SHP77 treated with DMSO at 0.1 percent for 48 hours (cell line): ENCODE measurements around the gene SERPIND1.
"Not testable (repeated sequence)": the region's sequence is repeated elsewhere in the genome, so short reads cannot be mapped to it uniquely, and the experiment has no call there.

Experiments
- DNase-seq: peaks from one replicate; lab custom pipeline; 2025; lab: John Stamatoyannopoulos, UW

Gene SERPIND1, protein sequence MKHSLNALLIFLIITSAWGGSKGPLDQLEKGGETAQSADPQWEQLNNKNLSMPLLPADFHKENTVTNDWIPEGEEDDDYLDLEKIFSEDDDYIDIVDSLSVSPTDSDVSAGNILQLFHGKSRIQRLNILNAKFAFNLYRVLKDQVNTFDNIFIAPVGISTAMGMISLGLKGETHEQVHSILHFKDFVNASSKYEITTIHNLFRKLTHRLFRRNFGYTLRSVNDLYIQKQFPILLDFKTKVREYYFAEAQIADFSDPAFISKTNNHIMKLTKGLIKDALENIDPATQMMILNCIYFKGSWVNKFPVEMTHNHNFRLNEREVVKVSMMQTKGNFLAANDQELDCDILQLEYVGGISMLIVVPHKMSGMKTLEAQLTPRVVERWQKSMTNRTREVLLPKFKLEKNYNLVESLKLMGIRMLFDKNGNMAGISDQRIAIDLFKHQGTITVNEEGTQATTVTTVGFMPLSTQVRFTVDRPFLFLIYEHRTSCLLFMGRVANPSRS

DNA sequence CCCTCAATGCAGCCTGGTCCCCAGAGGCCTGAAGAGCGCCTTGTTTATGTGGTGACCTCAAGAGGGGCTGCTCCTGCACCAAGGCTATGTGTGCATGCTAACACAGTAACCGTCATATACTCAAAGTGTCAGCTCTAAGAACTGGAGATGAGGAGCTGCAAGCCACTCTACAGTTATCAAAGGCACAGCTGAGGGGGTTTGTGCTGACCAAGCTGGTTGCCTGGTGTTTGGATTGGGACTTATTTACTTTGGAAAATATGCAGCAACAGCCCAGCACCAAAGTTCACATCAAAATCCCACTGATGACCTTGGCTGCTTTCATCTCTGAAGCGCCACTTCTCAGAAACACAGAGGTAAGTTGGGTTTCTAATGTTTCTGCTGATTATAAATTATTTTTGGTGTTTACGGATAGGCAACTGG is at the start of gene SERPIND1:
TSS of gene SERPIND1 (plus strand) at position 321 of the 420 bp plus-strand sequence. CDS start 5,200 bp downstream, outside the sequence.
- no peak for DNase-seq

DNA sequence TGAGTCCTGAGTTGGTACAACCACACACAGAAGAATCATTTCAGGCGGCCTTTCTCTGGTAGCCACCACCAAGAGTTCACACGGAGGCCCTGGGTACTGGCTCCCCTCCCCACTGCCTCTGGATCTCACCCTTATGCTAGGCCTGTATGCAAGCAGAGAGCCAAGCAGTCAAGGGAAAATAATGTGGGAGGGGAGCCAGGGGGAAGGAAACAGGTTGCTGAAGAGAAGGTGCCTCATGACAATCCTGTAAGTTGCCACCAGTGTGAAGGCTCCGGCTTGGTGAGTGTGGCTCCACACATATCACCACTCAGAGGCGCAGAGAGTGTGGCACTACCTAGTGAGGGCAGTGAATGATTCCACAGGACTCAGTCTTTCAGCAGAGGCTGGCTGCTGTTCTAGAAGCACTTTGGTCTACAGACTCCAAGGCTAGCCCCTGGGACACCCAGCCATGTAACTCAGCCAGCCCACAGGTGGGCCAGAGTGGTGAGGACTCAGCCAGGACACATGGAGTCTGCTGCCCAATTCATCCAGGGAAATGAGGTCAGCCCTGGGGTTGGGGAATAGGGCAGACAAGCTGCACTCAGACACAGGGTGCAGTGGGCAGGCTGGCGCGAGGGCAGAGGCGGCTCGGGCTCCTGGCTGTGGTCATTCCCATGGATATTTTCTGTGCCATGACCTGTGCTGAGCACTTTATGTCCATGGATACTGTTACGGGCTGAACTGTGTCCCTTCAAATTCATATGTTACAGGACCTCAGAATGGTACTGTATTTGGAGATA is 49.0 kb upstream of the SERPIND1 start:
- no peak for DNase-seq

DNA sequence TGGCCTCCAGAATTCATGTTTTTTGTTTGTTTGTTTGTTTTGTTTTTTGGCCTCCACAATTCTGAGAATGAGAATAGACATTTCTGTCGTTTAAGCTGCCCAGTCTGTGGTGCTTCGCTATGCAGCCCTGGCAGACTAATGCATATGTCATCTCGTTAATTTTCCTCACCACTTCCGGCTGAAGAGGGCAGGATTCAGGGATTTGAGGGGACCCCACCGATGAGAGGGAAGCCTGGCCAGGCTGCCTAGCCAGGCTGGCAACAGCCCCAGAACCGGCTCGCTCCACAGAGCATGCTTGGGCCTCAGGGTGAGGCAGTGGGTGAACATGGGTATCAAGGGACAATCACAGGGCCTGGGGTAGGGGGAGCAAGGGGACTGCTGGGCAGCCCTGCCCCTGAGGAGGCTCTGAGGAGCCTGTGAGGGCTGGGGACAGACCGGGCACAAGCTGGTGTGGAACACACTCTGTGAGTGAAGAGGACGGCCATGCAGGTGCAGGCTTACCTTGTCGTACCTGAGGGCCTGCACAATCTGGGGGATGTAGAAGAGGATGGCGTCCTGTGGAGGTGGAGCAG is 47.8 kb upstream of the SERPIND1 start:
- DNase-seq: no peak

DNA sequence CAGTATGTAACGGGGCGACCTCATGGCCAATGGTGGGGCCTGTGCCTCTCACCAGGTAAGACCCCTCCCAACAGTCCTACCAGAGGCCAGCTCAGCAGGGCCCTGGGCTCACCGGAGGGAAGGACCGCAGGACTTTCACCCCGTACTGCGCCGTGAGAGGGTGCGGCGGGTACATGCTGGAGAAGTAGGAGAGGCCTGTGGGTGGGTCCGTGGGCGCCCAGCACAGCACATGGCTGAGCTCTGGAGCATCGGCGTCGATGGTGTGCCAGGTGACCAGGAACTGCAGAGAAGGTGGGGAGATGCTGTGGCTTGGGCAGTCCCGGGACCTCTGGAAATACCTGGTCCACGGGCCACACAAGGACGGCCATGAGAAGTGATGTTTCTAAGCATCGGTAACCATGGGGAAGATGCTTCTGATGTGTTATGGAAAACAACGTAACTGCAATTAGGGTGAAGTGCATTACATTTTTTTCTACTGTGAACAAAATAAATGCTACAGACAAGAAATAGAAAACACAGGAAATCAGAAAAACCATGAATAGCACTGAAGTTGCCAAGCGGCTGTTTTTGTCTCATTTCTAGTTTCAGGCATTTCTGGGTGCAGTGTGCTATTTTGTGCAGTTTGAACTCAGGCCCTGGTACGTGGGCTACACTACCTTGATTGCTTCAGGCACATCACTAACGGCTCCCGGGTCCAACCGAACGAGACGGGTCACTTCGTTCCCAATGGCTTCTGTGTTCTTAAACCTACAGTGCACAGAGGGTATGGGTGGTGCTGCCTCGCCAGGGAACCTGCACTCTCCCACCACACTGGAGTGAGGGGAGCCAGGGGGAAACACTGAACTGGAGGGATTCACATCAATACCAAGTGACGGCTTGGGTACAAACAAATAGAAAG is 46.5 kb upstream of the SERPIND1 start:
- no peak for DNase-seq

DNA sequence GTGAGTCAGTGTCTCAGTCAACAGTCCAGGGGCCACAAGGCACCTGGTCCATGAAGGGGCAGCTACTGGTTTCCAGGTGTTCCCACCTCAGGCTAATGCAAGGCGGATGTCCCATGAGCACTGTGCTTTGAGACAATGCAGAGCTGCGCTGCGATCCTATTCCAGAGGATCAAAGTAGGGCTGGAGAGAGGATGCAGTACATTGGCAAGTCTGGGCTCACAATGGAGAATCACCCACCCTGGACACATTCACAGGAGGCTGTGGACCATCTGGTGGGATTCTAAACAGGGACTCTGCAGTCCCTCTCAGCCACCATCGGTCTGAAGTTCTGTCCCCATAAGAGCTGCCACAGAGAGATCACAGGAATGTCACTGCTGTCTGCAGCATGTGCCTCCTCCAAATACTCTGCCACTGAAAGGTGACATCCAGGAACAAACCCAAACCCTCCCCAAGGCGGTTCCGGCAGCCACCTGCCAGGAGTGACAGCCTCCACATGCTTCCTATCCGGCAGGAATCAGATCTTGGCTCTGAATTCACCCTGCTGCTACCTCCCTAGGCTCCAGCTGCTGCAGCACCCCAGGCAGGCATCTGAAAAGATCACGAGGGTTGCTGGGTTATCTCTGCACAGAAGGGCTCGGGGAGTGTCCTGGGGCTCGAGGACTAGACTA is 45.3 kb upstream of the SERPIND1 start:
- DNase-seq: no peak

DNA sequence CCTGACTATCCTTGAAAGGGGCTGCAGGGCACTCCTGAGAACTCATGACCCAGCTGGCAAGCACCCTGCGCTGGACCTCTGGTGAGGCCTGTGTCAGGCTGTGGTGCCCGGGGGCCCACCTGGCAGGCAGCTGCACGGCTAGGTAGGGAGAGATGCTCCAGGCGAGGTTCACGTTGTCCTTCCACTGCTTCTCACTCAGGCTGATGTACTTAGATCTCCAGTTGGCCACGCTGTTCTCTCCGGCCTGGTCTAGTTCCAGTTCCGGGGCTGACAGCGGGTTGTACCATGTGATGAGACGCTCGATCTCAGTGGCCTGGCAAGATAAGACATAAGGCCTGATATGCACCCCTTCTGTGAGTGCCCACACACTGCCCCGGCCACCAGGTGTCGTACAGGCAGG is 44.7 kb upstream of the SERPIND1 start:
- no peak for DNase-seq

DNA sequence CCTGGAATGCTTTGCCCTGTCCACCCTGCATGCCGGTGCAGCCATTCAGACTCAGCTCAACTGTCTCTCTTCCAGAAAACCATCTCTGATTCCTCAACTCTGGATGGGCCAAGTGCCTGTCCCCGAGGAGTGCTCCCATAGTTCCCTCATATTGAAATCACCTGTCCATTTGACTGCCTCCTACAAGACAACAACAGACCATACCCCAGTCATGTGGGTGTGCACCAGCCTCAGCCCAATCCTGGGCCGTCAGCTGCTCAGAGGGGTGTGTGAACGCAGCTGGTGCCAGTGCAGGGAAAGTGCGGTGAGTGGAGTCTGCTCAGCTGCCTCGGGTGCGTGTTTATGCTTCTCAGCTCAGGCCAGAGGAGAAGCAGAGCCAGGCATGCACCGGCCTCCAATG is 41.5 kb upstream of the SERPIND1 start:
- not testable (repeated sequence) for DNase-seq

DNA sequence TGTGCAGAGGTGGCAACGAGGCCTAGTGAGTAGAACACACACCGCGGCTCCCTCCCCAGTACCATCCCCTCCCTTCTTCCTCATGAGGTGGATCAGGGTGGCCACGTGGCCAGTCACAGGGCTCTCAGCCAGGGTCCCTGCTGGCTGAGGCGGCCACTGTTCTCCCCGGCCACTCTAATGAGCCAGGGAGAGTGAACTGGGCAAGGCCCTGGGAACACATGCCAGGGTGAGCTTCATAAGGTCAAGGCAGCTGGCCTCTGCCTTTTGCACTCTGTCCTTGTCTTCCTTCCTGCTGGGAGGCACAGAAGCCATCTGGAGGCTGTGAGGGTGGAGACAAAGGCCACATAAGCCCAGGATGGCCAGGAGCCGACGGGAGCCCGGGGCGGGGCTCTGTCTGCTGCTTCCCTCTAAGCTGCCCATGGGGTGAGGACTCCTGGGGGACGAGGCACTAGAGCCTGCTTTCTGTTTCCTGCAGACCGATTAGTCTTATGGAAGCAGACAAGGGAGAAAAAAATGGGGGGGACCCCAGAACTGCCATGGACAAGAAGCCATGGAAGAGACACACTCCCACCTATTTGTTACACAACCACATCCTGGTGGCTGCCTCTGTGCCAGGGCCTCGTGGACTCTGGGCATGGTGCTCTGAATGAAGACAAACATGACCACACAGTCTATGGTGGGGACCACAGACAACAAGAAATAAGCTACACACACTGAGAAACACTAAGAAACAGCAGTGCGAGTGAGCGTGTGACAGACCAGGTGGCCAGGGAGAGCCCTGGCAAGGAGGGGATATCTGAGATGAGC is 38.4 kb upstream of the SERPIND1 start:
- not testable (repeated sequence) for DNase-seq

DNA sequence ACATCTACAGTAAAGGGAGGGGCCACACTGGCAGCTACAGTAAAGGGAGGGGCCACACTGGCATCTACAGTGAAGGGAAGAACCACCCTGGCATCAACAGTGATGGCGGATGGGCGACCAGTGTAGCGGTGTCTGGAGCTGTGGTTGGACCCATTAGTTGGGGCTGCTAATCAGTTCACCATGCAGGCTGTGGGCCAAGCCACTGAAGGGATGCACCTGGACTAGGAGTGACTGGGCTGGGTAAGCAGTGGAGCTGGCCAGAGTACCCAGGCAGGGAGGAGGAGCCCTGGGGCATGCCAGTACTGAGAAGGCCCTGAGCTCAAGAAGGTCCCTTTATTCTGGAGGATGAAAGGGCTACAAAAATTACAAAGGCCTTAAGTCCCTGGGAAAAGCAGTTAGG is 37.0 kb upstream of the SERPIND1 start:
- DNase-seq: not testable (repeated sequence)

DNA sequence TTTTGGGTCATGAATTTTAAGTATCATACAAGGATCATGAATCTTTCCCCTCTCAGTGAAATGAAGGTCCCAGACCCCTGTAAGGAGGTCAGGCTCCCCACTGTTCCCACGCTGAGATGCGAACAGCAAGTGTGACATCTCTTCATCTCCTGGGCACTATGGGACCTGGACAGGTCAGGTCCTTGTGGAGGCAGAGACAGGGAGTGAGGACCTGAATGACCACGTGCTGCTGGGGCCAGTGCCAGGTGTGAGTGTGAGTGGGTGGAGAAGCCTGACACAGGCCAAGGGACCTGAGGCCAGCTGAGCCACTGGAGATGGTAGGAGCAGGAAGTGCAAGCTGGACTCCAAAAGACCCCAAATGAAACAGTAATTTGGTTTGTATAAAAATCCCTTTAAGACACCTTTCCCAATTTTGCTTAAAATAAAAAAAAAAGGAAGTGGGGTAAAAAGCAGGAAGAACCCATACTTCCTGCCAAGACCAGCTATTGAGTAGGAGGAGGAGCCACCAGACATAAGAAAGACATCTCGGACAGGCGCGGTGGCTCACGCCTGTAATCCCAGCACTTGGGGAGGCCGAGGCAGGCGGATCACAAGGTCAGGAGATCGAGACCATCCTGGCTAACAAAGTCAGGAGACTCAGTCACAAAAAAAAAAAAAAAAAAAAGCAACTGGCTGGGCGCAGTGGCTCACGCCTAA is 35.4 kb upstream of the SERPIND1 start:
- DNase-seq: no peak

DNA sequence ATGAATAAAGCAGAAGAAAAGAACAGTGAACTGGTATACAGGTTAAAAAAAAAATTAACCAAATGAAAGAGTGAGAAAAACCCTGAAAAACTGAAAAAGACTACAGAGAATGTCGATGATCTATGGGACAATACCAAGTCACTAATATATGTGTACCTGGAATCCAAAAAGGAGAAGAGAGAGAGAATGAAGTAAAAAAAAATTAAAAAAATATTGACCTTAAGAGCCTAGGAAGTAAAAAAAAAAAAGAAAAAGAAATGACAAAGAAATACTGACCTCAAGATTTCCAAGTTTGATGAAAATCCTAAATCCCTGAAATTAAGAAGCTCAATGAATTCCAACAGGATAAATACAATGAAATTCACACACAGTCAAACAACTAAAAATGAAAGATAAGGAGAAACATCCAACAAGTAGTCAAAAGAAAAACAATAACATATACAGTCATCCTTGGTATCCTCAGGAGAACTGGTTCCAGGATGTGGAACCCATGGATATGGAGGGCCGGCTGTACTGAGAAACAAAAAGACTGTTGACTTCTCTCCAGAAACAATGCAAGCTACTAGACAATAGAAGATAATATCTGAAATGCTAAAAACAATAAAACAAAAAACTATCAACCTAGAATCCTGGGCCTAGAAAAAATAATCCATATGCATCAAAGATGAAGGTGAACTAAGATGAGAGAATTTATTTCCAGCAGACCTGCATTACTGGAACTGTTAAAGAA is 33.5 kb upstream of the SERPIND1 start:
- no peak for DNase-seq

DNA sequence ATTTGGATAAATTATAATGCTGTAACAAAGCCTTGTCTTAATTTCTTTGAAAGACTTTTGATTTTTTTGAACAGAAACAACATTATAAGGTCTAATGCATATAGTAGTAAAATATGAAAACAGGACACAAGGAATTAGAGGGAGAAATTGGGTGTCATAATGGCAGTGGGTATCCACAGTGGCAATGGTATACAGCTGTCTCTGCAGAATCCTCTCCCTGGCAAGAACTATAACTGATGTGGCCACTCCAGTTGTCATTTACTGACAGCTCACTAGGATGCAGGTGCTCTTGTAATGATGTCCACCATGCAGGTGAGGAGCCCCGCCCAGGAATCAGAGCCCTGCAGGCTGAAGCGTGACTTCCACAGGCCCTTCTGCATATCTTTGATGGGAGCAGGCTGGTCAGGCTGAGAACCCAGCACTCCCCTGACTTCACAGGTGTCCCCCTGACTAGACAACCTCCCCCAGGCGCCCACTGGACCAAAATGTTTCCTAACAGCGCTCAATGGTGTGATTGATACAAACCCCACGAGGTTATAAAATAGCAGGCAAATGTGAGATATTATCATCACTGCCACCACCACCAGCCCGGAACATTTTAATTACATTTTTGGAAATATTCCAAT is 32.8 kb upstream of the SERPIND1 start:
- DNase-seq: no peak

DNA sequence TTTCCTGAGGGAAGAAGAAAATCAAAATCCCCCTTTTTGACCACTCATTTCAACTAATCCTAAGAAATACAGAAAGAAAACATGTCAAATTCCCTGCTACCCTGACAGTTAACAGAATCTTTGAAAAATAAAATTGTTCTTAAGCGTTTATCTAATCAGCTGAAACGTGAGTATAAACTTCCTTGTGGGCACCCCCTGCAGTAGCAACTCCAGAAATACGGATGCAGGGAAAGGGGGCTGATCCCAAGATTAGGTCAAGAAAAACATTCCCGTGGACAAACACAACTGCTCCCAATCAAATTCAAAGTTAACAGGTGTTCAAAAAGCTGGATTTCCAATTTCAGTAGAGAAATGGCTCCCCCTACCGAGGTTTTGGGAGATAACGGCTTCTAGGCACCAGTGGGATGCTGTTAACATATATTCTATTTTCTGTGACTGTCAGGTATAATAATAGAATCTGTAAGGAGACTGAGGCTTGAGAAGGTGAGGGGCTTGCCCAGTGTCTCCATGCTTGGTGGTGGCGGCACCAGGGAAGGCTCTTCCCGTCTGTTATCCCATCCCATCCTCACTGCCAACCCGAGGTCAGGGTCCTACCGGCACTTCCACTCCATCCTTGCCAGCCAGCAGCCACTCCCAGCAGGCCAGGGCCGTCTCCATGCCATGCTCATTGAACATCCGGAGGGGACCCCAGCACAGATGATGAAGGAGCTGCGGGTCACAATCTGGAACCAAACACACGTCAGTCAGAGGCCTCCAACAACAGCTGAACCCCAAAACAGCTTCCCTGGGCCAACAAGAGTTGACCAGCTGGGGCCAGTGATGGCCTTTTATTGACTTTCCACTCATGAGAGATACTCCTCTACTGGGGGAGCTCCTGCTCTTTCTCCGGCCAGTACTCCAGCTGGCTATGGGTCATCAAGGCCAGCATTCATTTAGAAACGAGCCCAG is 32.0 kb upstream of the SERPIND1 start:
- peak; percentile 15 for DNase-seq

DNA sequence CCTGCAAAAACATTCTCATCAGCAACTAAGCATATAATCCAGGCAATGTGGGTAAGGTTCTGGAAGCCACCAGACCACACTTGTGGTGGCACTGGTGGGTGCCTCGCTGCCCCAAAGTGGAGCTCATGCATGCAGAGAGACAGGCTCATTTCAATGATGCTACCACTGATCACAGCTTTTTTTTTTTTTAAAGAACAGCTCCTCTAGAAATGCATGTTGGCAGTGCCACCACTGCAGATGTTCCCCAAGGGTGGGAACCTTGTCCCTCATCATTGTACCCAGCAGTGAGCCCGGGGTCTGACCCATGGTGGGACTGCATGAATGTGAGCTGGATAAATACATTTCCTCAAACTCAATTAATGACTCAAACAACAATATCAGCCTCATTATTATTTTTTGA is 31.1 kb upstream of the SERPIND1 start:
- no peak for DNase-seq

DNA sequence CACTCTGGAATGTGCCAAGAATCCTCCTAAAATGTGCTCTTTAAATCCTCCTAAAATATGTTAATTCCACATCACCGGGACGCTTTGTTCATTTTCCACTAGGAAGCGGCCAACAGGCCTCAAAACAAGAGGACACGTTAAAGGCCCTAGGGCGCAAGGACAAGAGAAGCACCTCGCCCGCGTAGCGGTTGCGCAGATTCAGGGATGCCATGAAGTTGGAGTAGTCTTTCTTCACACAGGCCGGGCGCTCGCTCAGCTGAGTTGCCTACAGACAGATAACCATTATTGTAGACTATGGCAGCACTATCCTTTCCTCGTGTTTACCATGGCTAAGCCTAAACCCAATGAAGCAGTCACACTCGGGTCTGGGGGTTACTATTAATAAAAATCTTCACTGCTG is 29.5 kb upstream of the SERPIND1 start:
- no peak for DNase-seq

DNA sequence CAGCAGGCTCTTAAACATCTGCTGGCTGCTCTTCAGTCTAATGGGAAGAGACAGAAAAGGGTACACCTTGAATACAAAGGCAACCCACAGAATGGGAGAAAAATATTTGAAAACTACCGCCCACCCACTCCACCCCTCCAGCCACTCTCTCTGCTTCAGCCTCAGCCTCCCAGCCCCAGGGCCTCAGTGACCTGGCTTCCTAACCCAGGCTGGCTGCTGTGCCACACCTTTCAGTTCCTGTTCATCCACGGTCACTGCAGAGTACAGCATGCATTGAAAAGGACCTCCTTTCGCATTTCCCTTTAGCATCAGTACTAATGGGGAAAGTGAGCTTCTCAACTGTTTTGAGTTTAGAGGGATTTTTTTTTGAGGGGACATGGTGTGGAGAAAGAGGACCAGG is 28.8 kb upstream of the SERPIND1 start:
- no peak for DNase-seq
